ENCODE results near the gene PRM1. TPM values are rescaled to one million over a fixed set of nuclear protein-coding genes. Genes with fewer than 3 reads are reported as not detected.

Gene PRM1
- total RNA-seq, 1 experiment from 2014 or later = not detected

DNA sequence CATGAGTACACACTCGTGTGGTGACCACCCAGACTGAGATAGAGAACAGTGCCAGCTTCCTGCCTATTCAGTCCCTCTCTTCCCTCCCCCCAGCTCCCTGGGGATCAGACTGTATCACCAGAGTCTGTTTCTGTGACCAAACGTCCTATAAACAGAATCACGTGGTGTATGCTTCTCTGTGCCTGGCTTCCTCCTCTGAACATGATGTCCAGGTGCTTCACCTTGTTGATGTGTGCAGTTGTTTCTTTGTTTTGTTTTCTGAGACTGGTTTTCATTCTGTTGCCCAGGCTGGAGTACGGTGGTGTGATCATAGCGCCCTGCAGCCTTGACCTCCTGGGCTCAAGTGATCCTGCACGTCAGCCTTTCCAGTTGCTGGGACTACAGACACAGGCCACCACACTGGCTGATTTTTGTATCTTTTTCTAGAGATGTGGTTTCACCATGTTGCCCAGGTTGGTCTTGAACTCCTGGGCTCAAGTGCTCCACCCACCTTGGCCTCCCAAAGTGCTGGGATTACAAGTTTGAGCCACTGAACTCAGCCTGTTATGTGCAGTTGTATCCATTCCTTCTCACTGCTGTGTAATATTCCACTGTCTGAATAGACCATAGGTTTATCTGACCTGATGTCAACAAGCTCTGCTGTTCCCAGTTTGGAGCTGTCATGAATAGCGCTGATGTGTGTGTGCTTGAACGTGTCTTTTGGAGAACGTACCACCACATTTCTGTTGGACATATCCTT, 28.9 kb upstream of the PRM1 start:
- Histone ChIP-seq H3K4ac (ENCODE audit: low read depth, low read length) (no peak overlapping the region), H2BK20ac (ENCODE audit: low read depth, low read length, poor library complexity, severe bottlenecking) (no peak overlapping the region), H3K23ac (ENCODE audit: insufficient read length, low read depth, low read length) (no peak overlapping the region), H3K56ac (ENCODE audit: insufficient read length, low read depth, low read length) (no peak overlapping the region), H4K5ac (ENCODE audit: insufficient read length, low read depth, low read length) (no peak overlapping the region), H4K91ac (ENCODE audit: insufficient read length, low read depth, low read length) (no peak overlapping the region), H3K18ac (ENCODE audit: insufficient read length, low read depth, low read length) (peak overlapping the region; percentile 18), H3K4me2 (ENCODE audit: insufficient read depth, insufficient read length, low read length) (no peak overlapping the region), H3K23me2 (ENCODE audit: insufficient read length, low read depth, low read length, poor library complexity, severe bottlenecking) (no peaks in the 10 kb centered on the region), H3K27me3 (ENCODE audit: insufficient read depth, low read length) (no peaks in the 10 kb centered on the region), H2BK12ac (ENCODE audit: insufficient read length, low read depth, low read length) (peak overlapping the region; percentile 0), H2BK15ac (ENCODE audit: low read depth, low read length) (no peak overlapping the region), H3K9ac (ENCODE audit: extremely low read depth, insufficient read length, low read length) (no peak overlapping the region), H3K79me1 (ENCODE audit: insufficient read depth, low read depth, low read length, poor library complexity, severe bottlenecking) (no peaks in the 10 kb centered on the region), H3K79me2 (ENCODE audit: insufficient read depth, low read length) (no peaks in the 10 kb centered on the region), H3T11ph (ENCODE audit: low read length) (no peak overlapping the region), H3K14ac (ENCODE audit: insufficient read depth, low read length) (no peak overlapping the region), H4K8ac (replicated peaks; ENCODE audit: insufficient read length, low read depth, low read length) (no peak overlapping the region), H4K20me1 (ENCODE audit: control insufficient read depth, insufficient read depth, insufficient read length) (no peaks in the 10 kb centered on the region), H3K27ac (ENCODE audit: insufficient read length, low read depth, low read length) (no peak overlapping the region), H2AFZ (ENCODE audit: low read length) (no peak overlapping the region), H3K4me1 (ENCODE audit: insufficient read depth, low read length) (peaks cover 2% of the 10 kb centered on the region; the same call in 1 of the 2 replicates), H2AK5ac (ENCODE audit: insufficient read length, low read length) (no peak overlapping the region), H2BK5ac (ENCODE audit: insufficient read length, low read length) (no peak overlapping the region), H2BK120ac (ENCODE audit: low read depth, low read length, poor library complexity, severe bottlenecking) (no peak overlapping the region), H3K9me3 (ENCODE audit: control insufficient read depth, low read depth, low read length) (no peaks in the 10 kb centered on the region)
- DNase-seq = no peak
- no CpG with 5 or more reads among the region's 9 CpGs for WGBS (ENCODE audit: extremely low coverage, insufficient read length, low lambda C conversion rate)
- Mint-ChIP-seq H3K4me3 (no peak overlapping the region), H3K36me3 (ENCODE audit: insufficient read depth in 1 of 3, low read depth in 3 of 3) (peaks cover 0 to 1% (median 0%) of the 10 kb centered on the region in 3 experiments; a peak in 1 of 7 replicates), H3K9me3 (no peaks in the 10 kb centered on the region; a peak in 1 of 5 replicates), H3K27me3 (ENCODE audit: low read depth) (no peaks in the 10 kb centered on the region; the same call in 1 of the 2 replicates), H3K27ac (peak overlapping the region in 1 of 3 experiments; percentile 35; a peak in 1 of 7 replicates), H3K4me1 (peaks cover 37 to 39% of the 10 kb centered on the region in 2 experiments)
- TF ChIP-seq, protein P1, sequence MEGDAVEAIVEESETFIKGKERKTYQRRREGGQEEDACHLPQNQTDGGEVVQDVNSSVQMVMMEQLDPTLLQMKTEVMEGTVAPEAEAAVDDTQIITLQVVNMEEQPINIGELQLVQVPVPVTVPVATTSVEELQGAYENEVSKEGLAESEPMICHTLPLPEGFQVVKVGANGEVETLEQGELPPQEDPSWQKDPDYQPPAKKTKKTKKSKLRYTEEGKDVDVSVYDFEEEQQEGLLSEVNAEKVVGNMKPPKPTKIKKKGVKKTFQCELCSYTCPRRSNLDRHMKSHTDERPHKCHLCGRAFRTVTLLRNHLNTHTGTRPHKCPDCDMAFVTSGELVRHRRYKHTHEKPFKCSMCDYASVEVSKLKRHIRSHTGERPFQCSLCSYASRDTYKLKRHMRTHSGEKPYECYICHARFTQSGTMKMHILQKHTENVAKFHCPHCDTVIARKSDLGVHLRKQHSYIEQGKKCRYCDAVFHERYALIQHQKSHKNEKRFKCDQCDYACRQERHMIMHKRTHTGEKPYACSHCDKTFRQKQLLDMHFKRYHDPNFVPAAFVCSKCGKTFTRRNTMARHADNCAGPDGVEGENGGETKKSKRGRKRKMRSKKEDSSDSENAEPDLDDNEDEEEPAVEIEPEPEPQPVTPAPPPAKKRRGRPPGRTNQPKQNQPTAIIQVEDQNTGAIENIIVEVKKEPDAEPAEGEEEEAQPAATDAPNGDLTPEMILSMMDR (conservative IDR thresholded peaks at IDR 0.05) = no peak

Measured in H9 (cell line).